HL-60 (cell line): ENCODE data around the gene RPL37.

Experiments
- DNase-seq, 2 experiments: peaks; one replicate each; pipeline ENCODE4 v3.0.0-alpha.2; 2010 to 2020; ENCODE audit warnings: low read depth in 1 of 2, low spot score in 1 of 2
- H3K27ac ChIP-seq: fragments of 250-450 bp; sonication (Bioruptor Pico); replicated peaks from 2 replicates; pipeline ENCODE4 v1.5.1; 2020; ENCODE audit warnings: mild to moderate bottlenecking, moderate library complexity
- H3K27me3 ChIP-seq: fragments of 250-450 bp; sonication (Bioruptor Pico); 2 replicates; pipeline ENCODE4 v1.5.1; 2021; ENCODE audit warnings: mild to moderate bottlenecking, moderate library complexity; ENCODE audit not compliant: insufficient read depth, poor library complexity, severe bottlenecking
- H3K4me3 ChIP-seq: replicated peaks from 2 replicates; pipeline ENCODE4 v1.5.1; 2011; ENCODE audit warnings: mild to moderate bottlenecking, control low read depth, low read length; ENCODE audit not compliant: insufficient read depth
- CTCF ChIP-seq: IDR thresholded peaks from one replicate; pipeline ENCODE4 v1.5.1; 2011; ENCODE audit warnings: low read length, control low read depth, inconsistent platforms; ENCODE audit not compliant: insufficient read depth
- GABPA ChIP-seq: IDR thresholded peaks from 2 replicates; pipeline ENCODE4 v1.6.1; 2012; ENCODE audit warnings: low read depth
- POLR2AphosphoS5 ChIP-seq: IDR thresholded peaks from 2 replicates; pipeline ENCODE4 v1.6.1; 2012; ENCODE audit warnings: low read depth
- REST ChIP-seq: IDR thresholded peaks from 2 replicates; pipeline ENCODE4 v1.6.1; 2012; ENCODE audit warnings: low read depth; ENCODE audit not compliant: insufficient replicate concordance
- SPI1 ChIP-seq: IDR thresholded peaks from 2 replicates; pipeline ENCODE4 v1.6.1; 2012; ENCODE audit warnings: low read depth, mild to moderate bottlenecking, borderline replicate concordance

RPL37 gene

GRCh38 chr5:40841068-40841805 is 6.2 kb upstream of the RPL37 start, which contains the start of gene CARD6:
Gene CARD6, plus strand, starts transcription at chr5:40841367. Its CDS starts 16 bp downstream, at chr5:40841383.
- no peaks in the 10 kb centered on the region for H3K27me3 ChIP-seq
- peak within 1 kb of the TSS; percentile 93 for H3K27ac ChIP-seq
- TF ChIP-seq SPI1 (no peak), POLR2AphosphoS5 (no peak), REST (peak; percentile 49), GABPA (no peak)
- peak; percentile 46 to 48 for DNase-seq
- H3K4me3 ChIP-seq = peak within 1 kb of the TSS; percentile 47

DNA sequence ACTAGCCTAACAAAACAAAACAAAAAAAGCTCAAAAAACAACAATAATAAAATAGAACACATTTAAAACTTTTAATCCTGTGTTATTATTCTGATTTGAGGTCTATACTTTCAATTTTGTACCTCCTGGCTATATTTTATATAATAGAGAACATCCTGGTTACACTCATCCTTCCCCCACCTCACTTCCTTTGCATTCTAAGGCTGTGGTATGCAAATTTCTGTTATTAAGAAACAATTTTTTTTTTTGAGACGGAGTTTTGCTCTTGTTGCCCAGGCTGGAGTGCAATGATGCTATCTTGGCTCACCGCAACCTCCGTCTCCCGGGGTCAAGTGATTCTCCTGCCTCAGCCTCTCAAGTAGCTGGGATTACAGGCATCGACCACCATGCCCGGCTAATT is 3.1 kb upstream of the RPL37 start:
- TF ChIP-seq POLR2AphosphoS5 = no peak
- no peak for TF ChIP-seq GABPA
- no peak for TF ChIP-seq REST
- no peak for TF ChIP-seq CTCF
- no peak; the same call in 1 of the 2 replicates for TF ChIP-seq SPI1
- Histone ChIP-seq H3K4me3 (no peak overlapping the region), H3K27ac (peak overlapping the region; percentile 54)

GRCh38 chr5:40834391-40834848 is 602 bp downstream of the RPL37 start:
- peak overlapping the region; percentile 95 for H3K27ac ChIP-seq
- TF ChIP-seq POLR2AphosphoS5 (no peak), GABPA (no peak)
- H3K4me3 ChIP-seq = peak overlapping the region; percentile 82
- H3K27me3 ChIP-seq = no peaks in the 10 kb centered on the region
- DNase-seq = peak in 1 of 2 experiments; percentile 25

More for the DNA sequence above, 3.1 kb upstream of the RPL37 start:
- H3K27me3 ChIP-seq = no peaks in the 10 kb centered on the region
- no peak for DNase-seq

- TF ChIP-seq GABPA = no peak
- no peak for TF ChIP-seq CTCF
- no peak for TF ChIP-seq REST
- TF ChIP-seq SPI1 = no peak
- TF ChIP-seq POLR2AphosphoS5 = no peak; the same call in none of the 2 replicates
- Histone ChIP-seq H3K27me3 (no peaks in the 10 kb centered on the region), H3K4me3 (peak overlapping the region; percentile 82), H3K27ac (peak overlapping the region; percentile 95)
- DNase-seq = no peak
Observed at GRCh38 chr5:40833712-40834229, 1.3 kb downstream of the RPL37 start.
